Endometrium (tissue), 2 donors: ENCODE data around the gene ATXN7L1.

ENCODE experiments used
- FAIRE-seq: peaks from 2 replicates; lab custom pipeline; 2012; peaks lifted over from hg19 to GRCh38; lab: Jason Lieb, UNC
- donor health status: control.
- donor health status: control.

Gene ATXN7L1

DNA sequence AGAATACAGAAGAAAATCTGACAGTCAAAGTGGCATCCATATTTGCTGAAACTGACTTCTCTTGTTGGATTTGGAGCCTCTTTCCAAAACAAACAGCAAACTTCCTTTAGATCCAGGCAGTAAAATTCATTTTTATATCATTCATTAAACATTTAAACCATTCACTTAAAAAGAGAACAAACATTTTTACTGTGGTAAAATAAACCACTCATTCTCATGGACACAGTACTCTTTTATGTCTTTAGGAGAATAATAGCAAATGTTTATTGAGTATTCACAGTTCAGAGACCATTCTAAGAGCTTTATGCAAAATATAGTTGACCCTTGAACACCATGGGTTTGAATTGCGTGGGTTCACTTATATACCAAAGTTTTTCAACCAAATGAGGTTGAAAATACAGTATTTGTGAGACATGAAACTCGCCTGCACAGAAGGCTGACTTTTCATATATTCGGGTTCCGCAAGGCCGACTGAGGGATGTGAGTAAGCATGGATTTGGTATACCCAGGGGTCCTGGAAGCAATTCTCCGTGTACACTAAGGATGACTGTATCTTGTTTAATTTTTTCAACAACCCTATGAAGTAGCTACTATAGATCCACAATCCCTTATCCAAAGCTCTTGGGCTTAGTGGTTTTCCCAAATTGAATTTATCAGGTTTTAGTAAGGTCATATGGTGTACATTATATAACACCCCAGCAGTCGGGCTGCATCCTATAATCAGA lies 49.1 kb downstream of the ATXN7L1 start:
- peak; percentile 91 for FAIRE-seq

DNA sequence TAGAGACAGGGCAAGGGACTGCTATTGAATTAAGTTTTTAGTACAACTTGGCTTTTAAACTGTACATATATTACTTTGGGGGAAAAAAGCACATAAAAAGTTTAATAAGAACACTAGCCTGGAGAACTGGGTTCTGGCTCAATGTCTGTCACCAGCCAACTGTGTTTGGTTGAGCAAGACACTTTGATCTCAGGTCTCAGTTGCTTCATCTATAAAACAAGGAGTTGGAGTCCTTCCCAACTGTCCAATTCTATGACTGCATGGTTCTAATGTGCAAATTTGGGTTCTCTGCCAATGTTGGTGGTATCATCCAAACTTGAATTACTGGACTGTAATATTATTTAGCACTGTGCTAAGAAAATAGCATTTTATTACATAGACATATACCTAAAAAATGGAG lies 50.3 kb downstream of the ATXN7L1 start:
- FAIRE-seq, result no peak

DNA sequence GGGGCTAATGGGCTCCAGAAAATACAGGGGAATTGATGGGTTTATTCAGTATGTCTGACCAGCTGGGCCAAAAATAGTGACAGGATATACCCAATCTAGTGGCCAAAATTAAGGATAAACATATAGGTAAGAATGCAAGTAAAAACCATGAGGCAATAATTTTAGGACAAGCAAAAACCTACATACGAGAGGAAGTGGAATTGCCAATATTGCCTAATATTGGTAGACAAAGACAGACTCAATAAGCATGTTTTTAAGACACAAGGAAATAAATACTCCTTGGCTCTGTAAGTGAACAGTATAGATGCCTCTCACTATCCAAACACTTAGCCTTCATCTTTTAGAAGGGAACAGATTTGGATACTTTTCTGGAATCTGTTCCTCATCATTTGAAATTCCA lies 51.0 kb downstream of the ATXN7L1 start:
- no peak for FAIRE-seq

DNA sequence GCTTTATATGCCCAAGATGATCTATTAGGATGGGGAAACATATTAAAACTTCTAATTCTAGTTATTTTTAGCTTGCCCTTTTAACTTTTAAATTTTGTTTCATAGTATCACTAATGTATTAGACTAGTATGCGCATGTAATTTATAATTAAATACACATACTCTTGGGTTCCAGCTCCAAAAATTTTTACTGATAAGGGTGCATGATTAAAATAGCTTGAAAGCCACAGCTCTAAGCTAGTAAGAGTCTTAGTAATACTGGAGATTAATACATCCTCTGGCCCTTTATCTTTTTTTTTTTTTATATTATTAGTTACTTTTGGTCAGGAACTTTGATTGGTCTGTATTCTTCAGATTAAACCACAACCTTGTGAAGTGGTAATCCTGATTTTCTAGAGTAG lies 53.6 kb downstream of the ATXN7L1 start:
- FAIRE-seq, result no peak

DNA sequence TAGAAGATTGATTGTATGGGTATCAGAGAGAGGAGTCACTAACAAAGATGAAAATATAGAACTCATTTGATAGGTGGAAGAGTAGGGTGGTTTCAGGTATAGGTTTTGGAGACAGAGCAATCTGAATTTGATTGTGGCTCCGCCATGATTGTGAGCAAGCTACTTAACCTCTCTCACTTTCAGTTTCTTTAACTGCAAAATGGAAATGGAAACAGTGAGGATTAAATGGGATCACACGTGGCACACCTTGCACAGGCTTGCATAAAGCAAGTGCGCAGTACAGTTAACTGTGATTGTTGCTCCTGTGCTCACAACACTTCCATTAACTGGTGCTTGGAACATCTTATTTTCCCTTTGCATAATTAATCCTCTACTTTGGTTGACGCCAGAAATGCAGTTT lies 54.9 kb downstream of the ATXN7L1 start:
- no peak for FAIRE-seq

DNA sequence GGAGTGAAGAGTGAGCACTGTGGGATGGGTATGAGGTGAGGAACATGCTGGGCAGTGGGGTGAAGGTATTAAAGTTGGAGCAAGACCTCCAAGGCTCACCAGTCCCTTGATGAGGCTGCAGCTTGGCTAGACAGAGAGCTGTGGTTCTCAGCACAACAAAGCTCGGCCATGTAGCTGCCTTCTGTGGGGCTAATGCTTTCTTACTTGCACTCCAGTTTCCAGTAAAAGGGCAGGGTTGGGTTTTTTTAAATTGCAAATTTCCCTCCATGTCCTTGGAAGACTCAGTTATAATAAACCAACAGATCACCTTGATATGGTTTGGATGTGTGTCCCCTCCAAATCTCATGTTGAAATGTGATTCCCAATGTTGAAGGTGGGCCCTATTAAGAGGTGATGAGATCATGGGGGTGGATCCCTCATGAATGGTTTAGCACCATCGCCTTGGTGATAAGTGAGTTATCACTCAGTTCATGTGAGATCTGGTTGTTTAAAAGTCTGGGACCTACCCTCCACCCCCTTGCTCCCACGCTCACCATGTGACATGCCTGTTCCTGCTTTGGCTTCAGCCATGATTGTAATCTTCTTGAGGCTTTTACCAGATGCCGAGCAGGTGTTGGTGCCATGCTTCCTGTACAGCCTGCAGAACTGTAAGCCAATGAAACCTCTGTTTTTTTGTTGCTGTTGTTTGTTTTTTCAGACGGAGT lies 55.9 kb downstream of the ATXN7L1 start:
- no peak for FAIRE-seq

DNA sequence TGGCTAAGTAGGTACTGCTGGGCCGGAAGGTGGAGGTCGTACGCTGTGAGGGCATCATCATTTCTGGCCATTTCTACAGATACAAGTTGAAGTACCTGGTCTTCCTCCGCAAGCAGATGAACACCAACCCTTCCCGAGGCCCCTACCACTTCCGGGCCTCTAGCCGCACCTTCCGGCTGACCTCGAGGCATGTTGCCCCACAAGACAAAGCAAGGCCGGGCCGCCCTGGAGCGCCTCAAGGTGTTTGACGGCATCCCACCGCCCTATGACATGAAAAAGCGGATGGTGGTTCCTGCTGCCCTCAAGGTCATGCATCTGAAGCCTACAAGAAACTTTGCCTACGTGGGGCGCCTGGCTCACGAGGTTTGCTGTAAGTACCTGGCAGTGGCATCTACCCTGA lies 56.8 kb downstream of the ATXN7L1 start:
- no peak for FAIRE-seq

DNA sequence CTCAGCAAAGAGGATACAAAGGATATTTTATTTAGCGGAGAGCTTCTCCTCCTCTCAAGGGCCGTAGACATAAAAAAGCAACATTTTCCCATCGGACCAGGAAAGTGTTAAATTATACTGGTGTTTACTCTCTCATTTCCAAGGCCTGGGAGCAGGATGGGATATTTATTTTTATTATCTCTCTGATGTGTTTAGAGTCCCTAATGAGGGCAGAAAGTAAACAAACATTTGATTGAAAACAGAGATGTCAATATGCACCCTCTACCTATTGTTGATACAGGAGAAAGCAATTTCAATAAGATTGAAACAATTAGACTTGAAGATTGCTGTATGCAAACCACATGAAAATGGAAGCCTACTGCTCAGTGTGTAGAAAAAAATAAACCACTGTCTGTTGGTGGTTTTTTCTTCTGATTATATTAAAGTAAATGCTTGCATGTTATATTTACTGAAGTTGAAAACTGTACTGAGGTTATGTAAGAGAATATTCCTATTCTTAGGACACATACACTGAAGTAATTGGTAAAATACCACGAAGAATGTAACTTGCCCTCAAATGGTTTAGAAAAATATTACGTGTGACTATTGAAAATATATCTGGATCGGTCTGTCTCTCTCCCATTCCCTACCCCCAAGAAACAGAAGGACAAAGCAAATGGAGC lies 59.3 kb downstream of the ATXN7L1 start:
- FAIRE-seq, result no peak

DNA sequence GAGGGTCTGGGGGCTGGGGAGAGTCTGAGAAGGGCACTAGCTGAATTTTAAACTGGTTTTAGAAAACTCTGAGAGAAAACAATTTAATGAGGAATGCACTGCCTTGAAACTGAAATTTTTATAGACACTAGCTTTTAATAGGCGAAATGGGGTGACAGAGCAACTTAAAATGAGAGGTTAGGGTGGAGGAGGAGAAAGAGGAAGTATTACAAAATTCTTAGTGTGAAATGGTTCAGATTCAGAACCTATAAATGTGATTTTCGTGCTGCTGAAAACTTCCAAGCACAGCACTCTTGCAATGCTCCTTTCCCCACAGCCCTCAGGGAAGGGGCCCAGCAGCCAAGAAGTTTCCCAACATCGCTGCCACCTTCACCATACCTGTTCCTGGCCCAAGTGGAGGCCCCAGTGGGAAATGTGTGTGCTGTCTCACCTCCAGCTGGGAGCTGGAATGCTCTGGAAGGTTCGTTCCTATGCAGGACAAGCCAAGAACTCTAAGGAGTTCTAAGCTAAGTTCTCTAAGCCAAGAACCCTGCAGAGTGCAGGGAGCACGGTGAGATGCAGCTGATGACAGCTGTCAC lies 60.0 kb downstream of the ATXN7L1 start:
- FAIRE-seq, result no peak

DNA sequence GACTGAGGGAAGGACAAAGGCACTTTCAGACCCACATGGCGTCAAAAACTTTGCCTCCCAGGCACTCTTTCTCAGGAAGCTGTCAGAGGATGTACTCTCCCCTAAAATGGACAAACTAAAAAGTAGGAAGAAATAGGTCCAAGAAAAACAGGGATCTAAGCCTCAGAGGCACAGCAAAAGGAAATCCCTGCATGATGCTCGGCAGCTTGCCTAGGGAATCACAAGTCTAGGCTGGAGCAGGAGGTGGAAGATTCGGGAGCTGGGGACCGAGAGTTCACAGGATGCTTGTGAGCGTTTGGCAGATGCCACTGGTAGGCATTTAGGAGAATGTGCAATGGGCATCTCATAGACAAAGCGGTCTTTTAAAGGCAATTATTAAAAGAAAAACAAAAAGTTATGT lies 60.8 kb downstream of the ATXN7L1 start:
- no peak for FAIRE-seq

DNA sequence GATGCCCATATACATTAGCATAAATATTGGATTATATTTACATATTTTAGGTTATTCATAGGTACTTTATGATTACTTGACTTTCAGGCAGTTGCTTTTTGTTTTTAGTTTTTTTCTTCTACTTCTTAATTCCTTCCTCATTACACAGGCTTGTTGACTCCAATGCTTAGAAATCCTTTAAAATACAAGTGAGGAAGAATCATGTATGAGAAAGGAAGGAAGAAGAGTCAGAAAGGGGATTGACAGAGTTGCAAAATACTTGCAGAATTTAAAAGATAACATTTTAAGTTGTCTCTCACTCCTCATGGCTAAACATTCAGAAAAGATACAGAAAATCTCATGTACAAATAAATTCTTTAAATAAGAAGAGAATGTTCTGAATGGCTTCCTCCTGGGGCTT lies 61.9 kb downstream of the ATXN7L1 start:
- no peak for FAIRE-seq

DNA sequence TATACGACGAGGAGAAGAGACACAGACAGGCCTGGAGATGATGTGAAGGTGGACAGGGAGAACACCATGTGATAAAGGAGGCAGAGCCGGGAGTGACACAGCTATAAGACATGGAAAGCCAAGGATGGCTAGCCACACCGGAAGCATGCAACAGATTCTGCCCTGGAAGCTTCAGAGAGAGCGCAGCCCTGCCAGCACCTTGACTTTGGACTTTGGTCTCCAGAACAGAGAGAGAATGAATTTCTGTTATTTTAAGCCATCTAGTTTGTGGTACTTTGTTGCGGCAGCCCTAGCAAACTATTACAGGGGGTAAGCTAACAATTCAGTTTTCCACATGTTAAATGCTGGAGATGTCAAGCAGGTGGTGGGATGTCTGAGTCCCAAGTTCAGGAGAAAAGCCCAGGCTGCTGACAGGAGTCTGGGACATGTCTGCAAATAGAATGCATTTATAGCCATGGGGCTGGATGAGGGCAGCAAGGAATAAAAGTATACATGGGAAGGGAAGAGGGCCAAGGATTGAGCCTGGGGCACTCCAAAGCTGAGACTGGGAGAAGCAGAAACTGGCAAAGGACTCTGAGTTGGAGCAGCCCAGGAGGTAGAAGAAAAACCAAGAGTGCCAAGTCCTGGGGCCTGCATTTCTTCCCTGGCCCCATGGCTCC lies 65.1 kb downstream of the ATXN7L1 start:
- no peak for FAIRE-seq

DNA sequence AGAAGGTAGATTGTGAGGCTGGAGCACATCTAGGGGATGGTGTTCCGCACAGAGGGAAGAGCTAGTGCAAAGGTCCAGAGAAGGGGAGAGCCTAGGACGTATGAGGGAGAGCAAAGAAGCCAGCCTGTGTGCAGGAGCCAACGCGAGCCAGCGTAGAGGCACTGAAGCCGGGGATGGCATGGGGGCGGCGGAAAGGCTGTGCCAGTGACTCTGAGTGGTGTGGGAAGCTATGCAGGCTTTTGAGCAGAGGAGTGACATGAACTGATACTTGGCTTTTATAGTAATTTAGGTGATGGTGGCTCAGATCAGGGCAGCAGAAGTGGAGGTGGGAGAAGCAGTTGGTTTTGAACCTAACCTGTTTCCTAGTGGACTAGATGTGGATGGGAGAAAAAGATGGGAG lies 65.8 kb downstream of the ATXN7L1 start:
- FAIRE-seq, result no peak

DNA sequence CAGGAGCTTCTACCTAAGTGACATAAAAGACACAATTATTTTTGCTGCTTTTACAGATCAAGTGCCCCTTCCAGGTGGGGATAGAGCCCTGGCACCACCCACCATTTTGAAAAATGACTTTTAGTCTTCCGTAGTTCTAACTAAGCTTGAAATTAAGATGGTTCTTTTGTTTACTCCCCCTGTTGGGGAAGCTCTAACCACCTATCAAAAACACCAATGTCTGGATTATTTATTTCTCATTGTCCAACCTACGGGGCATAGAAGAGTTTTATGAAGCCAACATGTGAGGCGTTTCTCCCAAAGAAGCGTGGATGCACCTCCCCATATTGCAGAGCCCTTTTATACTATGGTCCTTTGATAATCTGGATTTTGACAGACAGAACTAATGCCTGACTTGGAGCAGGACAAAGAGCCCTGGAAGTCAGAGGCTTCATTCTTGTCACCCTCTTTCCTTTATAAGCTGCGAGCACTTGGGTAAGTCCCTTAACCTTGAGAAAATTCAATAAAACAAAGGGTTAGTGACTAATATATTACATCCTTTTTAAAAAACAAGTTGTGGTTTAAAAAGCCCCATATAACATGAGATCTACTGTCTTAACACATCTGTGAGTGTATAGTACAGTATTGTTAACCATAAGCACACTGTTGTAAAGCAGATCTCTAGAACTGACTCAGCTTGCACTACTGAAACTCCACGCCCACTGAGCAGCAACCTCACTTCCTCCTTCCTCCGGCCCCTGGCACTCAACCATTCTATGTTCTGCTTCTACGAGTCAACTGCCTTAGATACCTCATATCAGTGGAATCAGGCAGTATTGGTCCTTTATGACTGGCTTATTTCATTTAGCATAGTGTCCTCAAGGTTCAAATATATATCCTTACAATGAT lies 67.5 kb downstream of the ATXN7L1 start:
- FAIRE-seq, result no peak

DNA sequence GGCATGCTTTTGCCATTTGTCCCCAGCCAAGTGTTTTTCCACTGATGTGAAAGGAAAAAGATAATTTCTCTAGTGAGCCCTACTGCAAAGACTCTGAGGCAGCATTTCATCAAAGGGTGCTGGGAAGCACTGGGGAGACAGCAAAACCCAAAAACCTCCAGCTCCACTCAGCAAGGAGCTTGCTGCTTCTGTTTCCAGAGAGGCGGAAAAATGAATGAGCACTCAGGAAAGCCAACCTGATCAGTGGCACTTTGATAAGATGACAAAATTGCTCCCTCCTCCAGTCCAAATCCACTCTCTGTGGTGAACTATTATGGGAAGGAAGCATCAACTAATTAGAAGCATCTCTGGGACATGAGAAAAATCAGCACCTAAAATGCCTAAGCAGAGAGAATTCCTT lies 68.2 kb downstream of the ATXN7L1 start:
- FAIRE-seq, result no peak

DNA sequence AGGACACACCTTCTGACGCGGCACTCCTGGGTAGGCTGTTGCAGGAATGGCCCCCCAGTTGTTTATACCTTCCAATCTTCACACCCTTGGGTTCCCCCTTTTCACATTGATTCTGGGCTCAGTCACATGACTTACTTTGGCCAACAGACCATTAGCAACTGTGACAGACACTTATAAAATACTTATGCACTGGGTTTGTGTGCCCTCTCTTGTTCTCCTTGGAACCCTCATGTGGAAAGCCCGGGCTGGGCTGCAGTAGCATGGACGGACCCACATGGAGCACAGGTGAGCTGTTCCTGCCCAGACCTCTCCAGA lies 69.0 kb downstream of the ATXN7L1 start:
- no peak for FAIRE-seq

DNA sequence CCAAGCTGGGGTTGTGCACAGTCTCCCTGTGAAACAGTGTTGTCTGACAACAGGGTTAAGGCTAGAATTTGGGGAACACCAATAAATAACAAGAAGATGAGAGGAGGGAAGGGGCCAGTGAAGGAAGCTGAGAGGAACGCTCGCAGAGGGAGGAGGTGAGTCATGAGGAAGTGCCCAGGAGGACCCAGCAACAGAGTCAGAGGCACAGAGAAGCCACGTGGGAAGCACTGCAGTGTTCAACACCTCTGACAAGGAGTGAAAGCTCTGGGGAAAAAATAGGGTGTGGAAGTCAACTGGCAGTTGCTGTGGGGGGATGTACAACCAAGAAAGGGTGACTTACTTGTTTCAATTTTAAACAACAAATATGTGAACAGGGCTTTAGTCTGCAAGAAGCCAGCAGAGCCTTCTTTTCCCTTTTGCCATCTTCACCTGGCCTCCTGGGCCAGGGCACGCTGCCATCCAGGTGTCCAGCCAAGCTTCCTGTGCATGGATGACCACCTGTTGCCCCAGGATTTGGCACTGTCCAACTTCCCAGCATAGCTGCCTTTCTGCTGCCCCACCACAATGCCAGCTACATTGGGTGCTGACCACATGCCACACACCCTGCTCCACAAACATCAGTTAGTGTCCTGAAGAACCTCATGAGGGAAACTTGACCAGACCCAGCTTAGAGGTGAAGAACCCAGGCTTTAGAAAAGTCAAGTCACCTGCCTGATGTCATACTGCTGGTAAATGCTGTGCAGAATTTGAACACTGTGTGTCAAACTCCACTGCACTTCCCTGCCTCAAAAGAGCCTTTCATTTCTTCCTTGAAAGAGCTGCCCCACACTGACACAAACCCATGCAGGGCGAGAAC lies 69.6 kb downstream of the ATXN7L1 start:
- no peak for FAIRE-seq

DNA sequence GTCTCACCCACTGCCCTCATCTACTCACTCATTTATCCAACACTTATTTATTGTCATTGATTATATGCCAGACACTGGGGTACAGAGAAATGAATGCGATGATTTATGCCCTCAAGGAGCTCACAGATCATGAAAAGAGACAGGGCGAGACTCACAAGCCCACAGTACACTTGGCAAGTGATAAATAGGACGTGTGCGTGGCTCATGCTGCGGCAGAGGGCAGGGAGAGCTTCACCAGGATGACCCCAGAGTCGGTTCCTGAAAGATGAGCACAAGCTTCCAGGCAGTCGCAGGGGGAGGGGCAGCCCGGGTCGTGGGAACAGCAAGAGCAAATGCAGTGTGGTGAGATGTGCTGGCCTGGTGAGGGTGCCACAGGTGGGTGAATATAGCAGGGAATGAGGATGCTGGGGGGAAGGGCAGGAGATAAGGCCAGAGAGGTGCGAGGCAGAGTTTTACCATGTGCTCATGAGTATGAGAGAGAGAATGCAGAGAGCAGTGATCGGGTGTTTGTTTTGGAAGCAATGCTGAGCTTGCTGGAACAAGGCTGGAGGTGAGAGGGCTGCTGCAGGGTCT lies 70.9 kb downstream of the ATXN7L1 start:
- no peak for FAIRE-seq

DNA sequence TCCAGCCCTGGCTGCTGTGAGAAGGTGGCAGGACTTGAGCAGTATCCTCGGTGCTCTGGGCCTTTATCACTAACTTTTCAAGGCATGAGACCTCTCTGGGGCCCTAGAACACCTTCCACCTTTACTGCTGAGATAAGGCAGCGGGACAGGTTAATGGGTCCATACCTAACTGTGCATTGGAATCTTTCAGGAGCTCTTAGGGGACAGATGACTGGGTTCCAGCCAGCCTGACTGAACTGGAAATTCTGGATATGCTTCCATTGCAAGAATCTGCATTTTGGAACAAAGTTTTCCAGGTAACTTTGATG lies 73.0 kb downstream of the ATXN7L1 start:
- FAIRE-seq, result no peak

DNA sequence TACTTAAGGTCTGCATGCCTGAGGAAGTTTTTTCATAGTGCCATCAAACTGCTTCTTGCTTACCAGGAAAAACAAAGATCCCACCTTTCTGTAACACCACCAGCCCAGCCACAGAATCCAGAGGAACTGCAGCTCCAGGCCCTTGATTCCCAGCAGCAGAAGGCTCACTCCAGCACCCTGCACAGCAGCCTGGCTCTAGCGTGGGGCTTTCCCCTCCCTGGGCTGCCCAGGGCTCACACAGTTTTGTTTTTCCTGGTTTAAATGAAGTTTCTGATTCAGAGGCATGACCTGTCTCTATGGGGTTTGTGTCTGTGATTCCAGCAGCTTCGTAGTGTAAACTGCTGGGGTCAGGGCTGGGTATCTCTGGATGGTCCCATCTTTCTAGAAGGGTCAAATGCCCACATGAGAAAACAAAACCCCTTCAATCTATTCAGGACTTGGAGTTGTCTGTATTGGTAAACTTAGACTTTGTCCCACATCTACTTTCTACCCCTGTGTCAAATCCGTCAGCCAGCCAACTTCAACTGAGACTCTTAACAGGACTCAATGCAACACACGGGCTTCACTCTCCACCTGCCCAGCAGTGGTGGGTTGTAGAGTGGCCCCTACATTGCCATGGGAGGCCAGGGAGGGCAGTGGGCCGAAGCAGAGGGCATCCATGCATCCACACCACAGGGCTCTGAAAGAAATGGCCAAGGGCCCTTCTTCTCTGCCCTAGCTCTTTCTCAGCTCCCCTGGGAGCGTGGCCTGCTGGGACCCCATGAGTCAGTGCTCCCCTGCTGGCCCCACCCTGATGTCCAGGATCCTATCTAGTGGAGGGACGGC lies 73.6 kb downstream of the ATXN7L1 start:
- FAIRE-seq, result no peak
